ENCODE measurements around the gene BICC1.

The BICC1 gene

DNA sequence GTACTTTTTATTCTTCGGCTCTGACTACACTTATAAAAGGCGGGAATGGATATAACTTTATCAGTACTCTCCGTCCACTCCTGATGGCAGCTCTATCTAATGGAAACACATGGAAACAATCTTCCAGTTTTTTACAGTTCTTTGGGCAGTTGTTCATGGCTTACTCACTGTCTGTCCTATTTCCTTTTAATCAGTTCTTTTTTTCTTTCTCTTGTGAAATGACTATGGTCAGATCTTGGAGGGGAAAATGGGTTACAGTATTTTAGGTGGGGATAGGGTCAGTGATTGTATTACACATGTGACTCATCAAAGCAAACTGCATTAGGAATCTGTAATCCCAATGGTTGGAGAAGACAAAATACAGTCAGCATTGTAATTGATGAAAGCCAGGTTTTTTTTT lies 112.4 kb downstream of the BICC1 start:
- H3K4me3 ChIP-seq (ENCODE audit: insufficient read depth, low read depth, low read length): no peak overlapping the region
- no peak overlapping the region for H3K27ac ChIP-seq (ENCODE audit: insufficient read depth, low read depth, low read length, poor library complexity, severe bottlenecking)
- no peaks in the 10 kb centered on the region for H3K27me3 ChIP-seq (ENCODE audit: control insufficient read depth, insufficient read depth, low read length, poor library complexity, severe bottlenecking)
- no peaks in the 10 kb centered on the region for H3K4me1 ChIP-seq (ENCODE audit: control insufficient read depth, insufficient read depth, low read length)
- no peaks in the 10 kb centered on the region for H3K9me3 ChIP-seq (ENCODE audit: control insufficient read depth, low read length)
- H3K36me3 ChIP-seq (ENCODE audit: control insufficient read depth, insufficient read depth, low read length): no peaks in the 10 kb centered on the region
- 82 to 88% methylated on average over 3 of the region's 3 CpGs for WGBS, 2 experiments

GRCh38 chr10:58627392-58627791 lies 114.7 kb downstream of the BICC1 start:
- H3K4me3 ChIP-seq (ENCODE audit: insufficient read depth, low read depth, low read length): no peak overlapping the region
- 93 to 100% methylated on average over 1 to 3 of the region's 6 CpGs for WGBS, 2 experiments
- H3K36me3 ChIP-seq (ENCODE audit: control insufficient read depth, insufficient read depth, low read length): no peaks in the 10 kb centered on the region
- no peaks in the 10 kb centered on the region for H3K27me3 ChIP-seq (ENCODE audit: control insufficient read depth, insufficient read depth, low read length, poor library complexity, severe bottlenecking)
- H3K4me1 ChIP-seq (ENCODE audit: control insufficient read depth, insufficient read depth, low read length): no peaks in the 10 kb centered on the region
- no peaks in the 10 kb centered on the region for H3K9me3 ChIP-seq (ENCODE audit: control insufficient read depth, low read length)
- no peak overlapping the region for H3K27ac ChIP-seq (ENCODE audit: insufficient read depth, low read depth, low read length, poor library complexity, severe bottlenecking)

- H3K27me3 ChIP-seq (ENCODE audit: control insufficient read depth, insufficient read depth, low read length, poor library complexity, severe bottlenecking): no peaks in the 10 kb centered on the region
- H3K4me3 ChIP-seq (ENCODE audit: insufficient read depth, low read depth, low read length): no peak overlapping the region
- no peaks in the 10 kb centered on the region for H3K4me1 ChIP-seq (ENCODE audit: control insufficient read depth, insufficient read depth, low read length)
- H3K9me3 ChIP-seq (ENCODE audit: control insufficient read depth, low read length): no peaks in the 10 kb centered on the region
- H3K36me3 ChIP-seq (ENCODE audit: control insufficient read depth, insufficient read depth, low read length): no peaks in the 10 kb centered on the region
- WGBS, 2 experiments: 43% methylated on average over 2 of the region's 2 CpGs; no CpG with 5 or more reads in 1 of the 2 experiments
- no peak overlapping the region for H3K27ac ChIP-seq (ENCODE audit: insufficient read depth, low read depth, low read length, poor library complexity, severe bottlenecking)
Measured at GRCh38 chr10:58631715-58632114, 119.0 kb downstream of the BICC1 start.

- no peaks in the 10 kb centered on the region for H3K36me3 ChIP-seq (ENCODE audit: control insufficient read depth, insufficient read depth, low read length)
- no peaks in the 10 kb centered on the region for H3K4me1 ChIP-seq (ENCODE audit: control insufficient read depth, insufficient read depth, low read length)
- H3K27ac ChIP-seq (ENCODE audit: insufficient read depth, low read depth, low read length, poor library complexity, severe bottlenecking): no peak overlapping the region
- 75 to 82% methylated on average over 4 of the region's 4 CpGs for WGBS, 2 experiments
- H3K27me3 ChIP-seq (ENCODE audit: control insufficient read depth, insufficient read depth, low read length, poor library complexity, severe bottlenecking): no peaks in the 10 kb centered on the region
- H3K4me3 ChIP-seq (ENCODE audit: insufficient read depth, low read depth, low read length): no peak overlapping the region
- H3K9me3 ChIP-seq (ENCODE audit: control insufficient read depth, low read length): no peaks in the 10 kb centered on the region
Measured at GRCh38 chr10:58632216-58632615, 119.5 kb downstream of the BICC1 start.

- no peaks in the 10 kb centered on the region for H3K9me3 ChIP-seq (ENCODE audit: control insufficient read depth, low read length)
- H3K27me3 ChIP-seq (ENCODE audit: control insufficient read depth, insufficient read depth, low read length, poor library complexity, severe bottlenecking): no peaks in the 10 kb centered on the region
- 87 to 88% methylated on average over 5 of the region's 5 CpGs for WGBS, 2 experiments
- H3K4me3 ChIP-seq (ENCODE audit: insufficient read depth, low read depth, low read length): no peak overlapping the region
- H3K4me1 ChIP-seq (ENCODE audit: control insufficient read depth, insufficient read depth, low read length): peaks cover 12% of the 10 kb centered on the region
- no peaks in the 10 kb centered on the region for H3K36me3 ChIP-seq (ENCODE audit: control insufficient read depth, insufficient read depth, low read length)
- H3K27ac ChIP-seq (ENCODE audit: insufficient read depth, low read depth, low read length, poor library complexity, severe bottlenecking): no peak overlapping the region
Measured at GRCh38 chr10:58637352-58637751, 124.7 kb downstream of the BICC1 start.

- WGBS, 2 experiments: 91 to 96% methylated on average over 5 of the region's 5 CpGs
- H3K4me3 ChIP-seq (ENCODE audit: insufficient read depth, low read depth, low read length): no peak overlapping the region
Measured at GRCh38 chr10:58638388-58638787, 125.7 kb downstream of the BICC1 start.

GRCh38 chr10:58641095-58641531 lies 128.4 kb downstream of the BICC1 start:
- Histone ChIP-seq H3K4me3 (ENCODE audit: insufficient read depth, low read depth, low read length) (no peak overlapping the region), H3K4me1 (ENCODE audit: control insufficient read depth, insufficient read depth, low read length) (peaks cover 12% of the 10 kb centered on the region), H3K27me3 (ENCODE audit: control insufficient read depth, insufficient read depth, low read length, poor library complexity, severe bottlenecking) (no peaks in the 10 kb centered on the region), H3K27ac (ENCODE audit: insufficient read depth, low read depth, low read length, poor library complexity, severe bottlenecking) (no peak overlapping the region), H3K36me3 (ENCODE audit: control insufficient read depth, insufficient read depth, low read length) (no peaks in the 10 kb centered on the region), H3K9me3 (ENCODE audit: control insufficient read depth, low read length) (no peaks in the 10 kb centered on the region)
- 43 to 51% methylated on average over 5 of the region's 5 CpGs for WGBS, 2 experiments

More at GRCh38 chr10:58638388-58638787, 125.7 kb downstream of the BICC1 start:
- Histone ChIP-seq H3K9me3 (ENCODE audit: control insufficient read depth, low read length) (no peaks in the 10 kb centered on the region), H3K4me1 (ENCODE audit: control insufficient read depth, insufficient read depth, low read length) (peaks cover 12% of the 10 kb centered on the region), H3K27me3 (ENCODE audit: control insufficient read depth, insufficient read depth, low read length, poor library complexity, severe bottlenecking) (no peaks in the 10 kb centered on the region), H3K36me3 (ENCODE audit: control insufficient read depth, insufficient read depth, low read length) (no peaks in the 10 kb centered on the region), H3K27ac (ENCODE audit: insufficient read depth, low read depth, low read length, poor library complexity, severe bottlenecking) (no peak overlapping the region)

DNA sequence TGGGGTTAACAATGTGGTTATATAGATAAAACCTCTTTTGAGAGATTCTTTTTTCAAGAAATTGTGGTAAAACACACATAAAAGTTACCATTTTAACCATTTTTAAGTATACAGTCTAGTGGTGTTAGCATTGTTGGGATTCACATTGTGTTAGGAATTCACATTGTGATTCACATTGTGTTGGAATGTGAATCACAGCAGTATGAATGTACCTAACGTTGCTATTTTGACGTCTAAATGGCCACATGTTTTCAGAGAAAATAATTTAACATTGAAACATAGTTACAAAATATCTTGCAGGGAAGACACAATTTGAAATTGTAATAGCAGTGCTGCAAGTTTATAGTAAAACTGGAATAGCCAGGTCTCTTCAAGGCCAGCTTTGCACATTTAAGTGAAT lies 129.0 kb downstream of the BICC1 start:
- Histone ChIP-seq H3K27ac (ENCODE audit: insufficient read depth, low read depth, low read length, poor library complexity, severe bottlenecking) (no peak overlapping the region), H3K4me3 (ENCODE audit: insufficient read depth, low read depth, low read length) (no peak overlapping the region), H3K4me1 (ENCODE audit: control insufficient read depth, insufficient read depth, low read length) (peaks cover 12% of the 10 kb centered on the region), H3K27me3 (ENCODE audit: control insufficient read depth, insufficient read depth, low read length, poor library complexity, severe bottlenecking) (no peaks in the 10 kb centered on the region), H3K9me3 (ENCODE audit: control insufficient read depth, low read length) (no peaks in the 10 kb centered on the region), H3K36me3 (ENCODE audit: control insufficient read depth, insufficient read depth, low read length) (no peaks in the 10 kb centered on the region)
- whole genome bisulfite sequencing, 2 experiments: 25 to 48% methylated on average over 2 of the region's 2 CpGs

DNA sequence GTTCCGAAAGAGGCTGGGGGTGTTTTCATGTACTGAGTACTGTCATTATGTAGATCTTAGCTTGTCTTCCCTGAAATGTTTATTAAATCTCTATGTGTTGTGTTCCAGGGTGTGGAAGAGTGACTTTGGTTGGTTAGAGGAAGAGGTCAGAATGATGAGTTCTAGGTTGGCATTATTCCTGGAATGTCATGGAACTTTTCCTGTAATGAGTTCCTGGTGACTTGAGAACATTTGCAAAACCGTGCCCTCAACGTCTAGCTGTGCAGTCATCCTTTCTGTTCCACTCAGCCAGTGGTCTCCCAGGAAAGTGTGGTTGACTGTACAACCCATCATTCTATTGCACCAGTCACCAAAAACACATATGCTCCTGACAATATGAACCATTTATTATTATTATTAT lies 129.6 kb downstream of the BICC1 start:
- no peaks in the 10 kb centered on the region for H3K27me3 ChIP-seq (ENCODE audit: control insufficient read depth, insufficient read depth, low read length, poor library complexity, severe bottlenecking)
- H3K9me3 ChIP-seq (ENCODE audit: control insufficient read depth, low read length): no peaks in the 10 kb centered on the region
- peaks cover 12% of the 10 kb centered on the region for H3K4me1 ChIP-seq (ENCODE audit: control insufficient read depth, insufficient read depth, low read length)
- no peak overlapping the region for H3K27ac ChIP-seq (ENCODE audit: insufficient read depth, low read depth, low read length, poor library complexity, severe bottlenecking)
- WGBS, 2 experiments: 88 to 91% methylated on average over 3 of the region's 3 CpGs
- no peak overlapping the region for H3K4me3 ChIP-seq (ENCODE audit: insufficient read depth, low read depth, low read length)
- H3K36me3 ChIP-seq (ENCODE audit: control insufficient read depth, insufficient read depth, low read length): no peaks in the 10 kb centered on the region

DNA sequence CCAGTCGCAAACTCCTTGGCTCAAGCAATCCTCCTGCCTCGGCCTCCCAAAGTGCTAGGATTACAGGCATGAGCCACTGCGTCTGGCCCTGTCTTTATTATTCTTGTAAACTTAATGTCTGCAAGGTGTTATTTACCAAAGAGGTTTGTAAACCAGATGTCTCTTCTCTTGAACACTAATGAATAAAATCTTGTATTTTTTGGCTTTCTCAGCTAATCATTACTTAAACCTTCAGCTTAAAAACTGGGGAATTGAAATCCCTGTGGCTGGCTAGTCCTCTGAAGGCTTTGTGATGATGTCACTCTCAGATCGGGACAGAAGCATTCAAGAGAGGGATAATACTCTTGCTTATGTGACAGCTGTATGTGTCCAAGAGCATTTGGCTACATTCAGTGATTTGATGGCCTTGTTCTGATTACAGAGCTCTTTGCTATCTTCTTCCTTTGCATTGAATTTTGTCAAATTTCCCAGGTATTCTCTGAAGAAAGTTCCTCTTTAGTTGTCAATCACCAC lies 130.3 kb downstream of the BICC1 start:
- no peak overlapping the region for H3K27ac ChIP-seq (ENCODE audit: insufficient read depth, low read depth, low read length, poor library complexity, severe bottlenecking)
- peaks cover 12% of the 10 kb centered on the region for H3K4me1 ChIP-seq (ENCODE audit: control insufficient read depth, insufficient read depth, low read length)
- 67% methylated on average over 4 of the region's 4 CpGs for WGBS, 2 experiments
- no peaks in the 10 kb centered on the region for H3K27me3 ChIP-seq (ENCODE audit: control insufficient read depth, insufficient read depth, low read length, poor library complexity, severe bottlenecking)
- no peaks in the 10 kb centered on the region for H3K9me3 ChIP-seq (ENCODE audit: control insufficient read depth, low read length)
- no peaks in the 10 kb centered on the region for H3K36me3 ChIP-seq (ENCODE audit: control insufficient read depth, insufficient read depth, low read length)
- no peak overlapping the region for H3K4me3 ChIP-seq (ENCODE audit: insufficient read depth, low read depth, low read length)

GRCh38 chr10:58644311-58644710 lies 131.6 kb downstream of the BICC1 start:
- H3K36me3 ChIP-seq (ENCODE audit: control insufficient read depth, insufficient read depth, low read length): no peaks in the 10 kb centered on the region
- H3K27ac ChIP-seq (ENCODE audit: insufficient read depth, low read depth, low read length, poor library complexity, severe bottlenecking): no peak overlapping the region
- WGBS, 2 experiments: 95 to 96% methylated on average over 8 of the region's 8 CpGs
- peaks cover 12% of the 10 kb centered on the region for H3K4me1 ChIP-seq (ENCODE audit: control insufficient read depth, insufficient read depth, low read length)
- no peaks in the 10 kb centered on the region for H3K27me3 ChIP-seq (ENCODE audit: control insufficient read depth, insufficient read depth, low read length, poor library complexity, severe bottlenecking)
- H3K9me3 ChIP-seq (ENCODE audit: control insufficient read depth, low read length): no peaks in the 10 kb centered on the region
- no peak overlapping the region for H3K4me3 ChIP-seq (ENCODE audit: insufficient read depth, low read depth, low read length)
